ENCODE results near the gene YPEL1. TPM values are rescaled to one million over a fixed set of nuclear protein-coding genes. Genes with fewer than 3 reads are reported as not detected.

The YPEL1 gene
- total and polyA plus RNA-seq, 4 donors: 1.6 to 15.1 (median 3.5) TPM

DNA sequence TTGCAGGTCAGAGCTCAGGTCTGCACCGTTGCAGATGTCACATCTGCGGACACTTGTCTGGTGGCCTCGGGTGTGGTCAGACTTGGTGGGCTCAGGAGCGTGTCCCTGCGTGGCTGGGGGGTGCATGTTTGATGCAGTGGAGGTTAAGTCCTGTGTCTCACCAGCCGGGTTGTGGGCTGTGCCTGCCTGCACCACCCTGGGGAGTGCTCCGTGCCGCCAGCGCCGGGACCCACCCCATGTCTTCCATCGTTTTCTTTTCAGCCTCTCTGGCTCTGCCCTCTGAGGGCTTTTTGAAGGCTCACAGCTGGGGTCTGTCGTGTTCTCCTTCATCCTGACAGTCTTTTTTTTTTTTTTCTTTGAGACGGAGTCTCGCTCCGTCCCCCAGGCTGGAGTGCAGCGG lies 43.8 kb downstream of the YPEL1 start:
- 83 to 89% methylated on average over 13 to 16 of the region's 16 CpGs for WGBS, 2 donors
- Histone ChIP-seq H3K9me3 (ENCODE audit: control insufficient read depth in 4 of 4, insufficient read depth in 3 of 4, low read length in 3 of 4) (no peaks in the 10 kb centered on the region), H3K9ac (ENCODE audit: insufficient read depth in 1 of 2, low read length in 2 of 2) (no peak overlapping the region), H3K27ac (ENCODE audit: low read depth in 1 of 2, low read length in 1 of 2) (no peak overlapping the region), H3K4me3 (no peak overlapping the region), H3K27me3 (ENCODE audit: control insufficient read depth in 3 of 3, insufficient read depth in 3 of 3, low read length in 2 of 3) (no peaks in the 10 kb centered on the region), H3K4me1 (ENCODE audit: control insufficient read depth in 5 of 5, insufficient read depth in 5 of 5, low read length in 5 of 5) (no peaks in the 10 kb centered on the region), H3K36me3 (ENCODE audit: control insufficient read depth in 4 of 4, insufficient read depth in 4 of 4, low read length in 4 of 4) (peaks cover 4 to 64% (median 15%) of the 10 kb centered on the region in 4 donors)
- TF ChIP-seq, protein P1, sequence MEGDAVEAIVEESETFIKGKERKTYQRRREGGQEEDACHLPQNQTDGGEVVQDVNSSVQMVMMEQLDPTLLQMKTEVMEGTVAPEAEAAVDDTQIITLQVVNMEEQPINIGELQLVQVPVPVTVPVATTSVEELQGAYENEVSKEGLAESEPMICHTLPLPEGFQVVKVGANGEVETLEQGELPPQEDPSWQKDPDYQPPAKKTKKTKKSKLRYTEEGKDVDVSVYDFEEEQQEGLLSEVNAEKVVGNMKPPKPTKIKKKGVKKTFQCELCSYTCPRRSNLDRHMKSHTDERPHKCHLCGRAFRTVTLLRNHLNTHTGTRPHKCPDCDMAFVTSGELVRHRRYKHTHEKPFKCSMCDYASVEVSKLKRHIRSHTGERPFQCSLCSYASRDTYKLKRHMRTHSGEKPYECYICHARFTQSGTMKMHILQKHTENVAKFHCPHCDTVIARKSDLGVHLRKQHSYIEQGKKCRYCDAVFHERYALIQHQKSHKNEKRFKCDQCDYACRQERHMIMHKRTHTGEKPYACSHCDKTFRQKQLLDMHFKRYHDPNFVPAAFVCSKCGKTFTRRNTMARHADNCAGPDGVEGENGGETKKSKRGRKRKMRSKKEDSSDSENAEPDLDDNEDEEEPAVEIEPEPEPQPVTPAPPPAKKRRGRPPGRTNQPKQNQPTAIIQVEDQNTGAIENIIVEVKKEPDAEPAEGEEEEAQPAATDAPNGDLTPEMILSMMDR (IDR thresholded peaks at IDR 0.05; ENCODE audit: control extremely low read depth, extremely low read depth): no peak
- ATAC-seq (ENCODE audit: insufficient read depth, low FRiP score) (no peak), DNase-seq (peak; percentile 39 to 42 (median 41))

DNA sequence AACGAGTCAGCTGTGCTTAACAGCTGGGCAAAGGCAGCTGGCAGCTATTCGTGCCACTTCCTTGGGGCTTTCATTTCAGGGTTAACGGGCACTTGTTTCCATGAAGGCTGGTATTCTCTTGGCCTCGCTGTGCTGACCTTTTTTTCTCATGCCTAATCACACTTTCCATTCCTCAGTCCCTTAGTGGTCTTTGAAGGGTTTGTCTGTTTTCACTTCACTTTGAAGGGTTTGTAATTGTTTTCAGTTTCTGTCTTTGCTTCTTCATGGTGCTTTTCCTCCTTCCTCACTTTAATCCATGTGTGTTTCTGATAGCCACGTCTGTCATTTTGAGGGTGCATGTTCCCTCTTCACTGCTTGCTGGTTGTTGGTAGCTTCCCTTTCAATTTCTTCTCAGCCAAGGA lies 45.2 kb downstream of the YPEL1 start:
- DNase-seq: no peak
- Histone ChIP-seq H3K4me1 (ENCODE audit: control insufficient read depth in 5 of 5, insufficient read depth in 5 of 5, low read length in 5 of 5) (no peaks in the 10 kb centered on the region), H3K27ac (ENCODE audit: low read depth in 1 of 2, low read length in 1 of 2) (no peak overlapping the region), H3K27me3 (ENCODE audit: control insufficient read depth in 3 of 3, insufficient read depth in 3 of 3, low read length in 2 of 3) (no peaks in the 10 kb centered on the region), H3K36me3 (ENCODE audit: control insufficient read depth in 4 of 4, insufficient read depth in 4 of 4, low read length in 4 of 4) (peaks cover 4 to 61% (median 14%) of the 10 kb centered on the region in 4 donors), H3K9ac (ENCODE audit: insufficient read depth in 1 of 2, low read length in 2 of 2) (no peak overlapping the region), H3K4me3 (no peak overlapping the region), H3K9me3 (ENCODE audit: control insufficient read depth in 4 of 4, insufficient read depth in 3 of 4, low read length in 3 of 4) (no peaks in the 10 kb centered on the region)
- 67 to 69% methylated on average over 5 of the region's 5 CpGs for WGBS, 2 donors
- no peak for ATAC-seq (ENCODE audit: insufficient read depth, low FRiP score)
- TF ChIP-seq, protein P1 (IDR thresholded peaks at IDR 0.05; ENCODE audit: control extremely low read depth, extremely low read depth): no peak

DNA sequence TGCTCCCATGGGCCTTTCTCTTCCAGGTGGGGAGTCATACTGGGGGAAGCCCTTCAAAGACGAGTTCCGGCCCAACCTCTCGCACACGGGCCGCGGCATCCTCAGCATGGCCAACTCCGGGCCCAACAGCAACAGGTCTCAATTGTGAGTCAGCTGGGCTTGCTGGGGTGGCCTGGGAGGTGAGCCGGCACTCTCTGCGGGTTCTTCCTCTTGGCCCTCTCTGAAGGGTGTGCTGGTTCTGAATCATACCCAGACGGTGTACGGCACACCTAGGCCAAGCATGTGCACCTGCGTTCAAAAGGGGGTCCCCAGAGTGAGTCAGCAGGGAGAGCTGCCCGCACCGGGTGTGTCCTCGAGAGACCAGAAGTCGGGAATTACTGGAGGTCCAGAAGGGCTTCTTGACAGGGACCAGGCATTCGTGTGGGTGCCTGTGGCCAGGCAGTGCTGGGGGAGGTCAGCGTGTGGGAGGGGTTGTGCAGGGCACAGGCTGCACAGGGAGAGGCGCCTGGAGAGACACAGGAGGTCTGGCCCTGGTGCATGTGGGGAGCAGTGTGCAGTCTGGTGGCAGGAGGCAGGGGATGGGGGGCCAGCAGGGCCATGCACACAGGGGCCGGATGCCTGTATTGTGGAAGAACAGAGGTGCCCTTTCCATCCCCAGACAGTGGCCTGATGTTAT lies 46.8 kb downstream of the YPEL1 start:
- Histone ChIP-seq H3K4me1 (ENCODE audit: control insufficient read depth in 5 of 5, insufficient read depth in 5 of 5, low read length in 5 of 5) (no peaks in the 10 kb centered on the region), H3K27me3 (ENCODE audit: control insufficient read depth in 3 of 3, insufficient read depth in 3 of 3, low read length in 2 of 3) (no peaks in the 10 kb centered on the region), H3K4me3 (no peak overlapping the region), H3K27ac (ENCODE audit: low read depth in 1 of 2, low read length in 1 of 2) (no peak overlapping the region), H3K9ac (ENCODE audit: insufficient read depth in 1 of 2, low read length in 2 of 2) (no peak overlapping the region), H3K9me3 (ENCODE audit: control insufficient read depth in 4 of 4, insufficient read depth in 3 of 4, low read length in 3 of 4) (no peaks in the 10 kb centered on the region), H3K36me3 (ENCODE audit: control insufficient read depth in 4 of 4, insufficient read depth in 4 of 4, low read length in 4 of 4) (peaks cover 4 to 58% (median 11%) of the 10 kb centered on the region in 4 donors)
- DNase-seq (no peak), ATAC-seq (ENCODE audit: insufficient read depth, low FRiP score) (no peak)
- TF ChIP-seq, protein P1 (IDR thresholded peaks at IDR 0.05; ENCODE audit: control extremely low read depth, extremely low read depth): no peak
- 92 to 96% methylated on average over 20 of the region's 20 CpGs for WGBS, 2 donors

DNA sequence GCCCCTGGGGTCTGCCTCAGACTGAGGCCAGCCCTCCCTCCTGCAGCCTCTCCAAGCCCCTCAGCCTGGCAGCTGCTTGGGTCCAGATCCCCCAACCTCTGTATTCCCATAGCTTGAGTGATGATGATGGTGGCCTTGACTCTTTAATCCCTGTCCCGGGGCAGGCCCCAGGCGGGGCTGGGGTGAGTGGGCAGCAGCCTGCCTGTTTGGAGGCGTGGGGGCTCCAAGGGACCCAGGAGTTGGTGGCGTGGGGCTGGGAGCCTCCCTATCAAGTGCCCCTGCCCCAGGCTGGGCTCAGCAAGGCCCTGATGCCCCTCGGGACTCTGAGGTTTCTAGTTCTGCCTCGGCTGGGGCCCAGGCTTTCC lies 47.3 kb downstream of the YPEL1 start:
- Histone ChIP-seq H3K4me3 (no peak overlapping the region), H3K9ac (ENCODE audit: insufficient read depth in 1 of 2, low read length in 2 of 2) (no peak overlapping the region), H3K9me3 (ENCODE audit: control insufficient read depth in 4 of 4, insufficient read depth in 3 of 4, low read length in 3 of 4) (no peaks in the 10 kb centered on the region), H3K27me3 (ENCODE audit: control insufficient read depth in 3 of 3, insufficient read depth in 3 of 3, low read length in 2 of 3) (no peaks in the 10 kb centered on the region), H3K4me1 (ENCODE audit: control insufficient read depth in 5 of 5, insufficient read depth in 5 of 5, low read length in 5 of 5) (no peaks in the 10 kb centered on the region), H3K27ac (ENCODE audit: low read depth in 1 of 2, low read length in 1 of 2) (no peak overlapping the region), H3K36me3 (ENCODE audit: control insufficient read depth in 4 of 4, insufficient read depth in 4 of 4, low read length in 4 of 4) (peaks cover 4 to 57% (median 10%) of the 10 kb centered on the region in 4 donors)
- 97 to 99% methylated on average over 6 of the region's 6 CpGs for WGBS, 2 donors
- no peak for DNase-seq
- TF ChIP-seq, protein P1 (IDR thresholded peaks at IDR 0.05; ENCODE audit: control extremely low read depth, extremely low read depth): no peak
- no peak for ATAC-seq (ENCODE audit: insufficient read depth, low FRiP score)

Data from lung (tissue), 12 donors.